DND-41 (cell line): Measurements from ENCODE around the gene KDM1A.

Source experiments
- EZH2 ChIP-seq: IDR thresholded peaks from 3 replicates; pipeline ENCODE4 v1.6.1; 2012; ENCODE audit warnings: borderline replicate concordance, low read depth, mild to moderate bottlenecking, moderate library complexity, low read length, inconsistent platforms; ENCODE audit not compliant: severe bottlenecking
- TF ChIP-seq, protein P1 (sequence below): IDR thresholded peaks from 2 replicates; pipeline ENCODE4 v1.5.1; 2012; ENCODE audit warnings: borderline replicate concordance, low read length, moderate library complexity, mild to moderate bottlenecking; ENCODE audit not compliant: poor library complexity, severe bottlenecking; ENCODE audit errors: extremely low read depth

DNA sequence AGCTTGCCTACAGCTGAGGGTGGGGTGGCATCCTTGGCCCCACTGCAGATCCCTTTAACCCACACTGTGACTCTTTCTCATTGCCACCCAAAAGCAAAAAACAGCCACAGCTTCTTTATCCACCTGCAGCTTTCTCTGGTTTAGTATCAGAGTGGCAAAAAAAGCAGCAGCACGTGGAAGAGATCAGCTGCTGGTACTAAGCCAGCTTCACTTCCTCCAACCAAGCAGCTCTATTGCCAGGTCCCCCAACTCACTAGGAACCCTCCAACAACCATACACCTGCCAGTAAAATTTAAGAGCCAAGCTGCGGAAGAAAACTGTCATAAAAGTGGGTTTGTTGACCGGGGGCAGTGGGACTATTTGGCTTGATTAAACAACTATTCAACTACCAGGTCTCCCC is 66.4 kb downstream of the KDM1A start:
- TF ChIP-seq, protein P1, sequence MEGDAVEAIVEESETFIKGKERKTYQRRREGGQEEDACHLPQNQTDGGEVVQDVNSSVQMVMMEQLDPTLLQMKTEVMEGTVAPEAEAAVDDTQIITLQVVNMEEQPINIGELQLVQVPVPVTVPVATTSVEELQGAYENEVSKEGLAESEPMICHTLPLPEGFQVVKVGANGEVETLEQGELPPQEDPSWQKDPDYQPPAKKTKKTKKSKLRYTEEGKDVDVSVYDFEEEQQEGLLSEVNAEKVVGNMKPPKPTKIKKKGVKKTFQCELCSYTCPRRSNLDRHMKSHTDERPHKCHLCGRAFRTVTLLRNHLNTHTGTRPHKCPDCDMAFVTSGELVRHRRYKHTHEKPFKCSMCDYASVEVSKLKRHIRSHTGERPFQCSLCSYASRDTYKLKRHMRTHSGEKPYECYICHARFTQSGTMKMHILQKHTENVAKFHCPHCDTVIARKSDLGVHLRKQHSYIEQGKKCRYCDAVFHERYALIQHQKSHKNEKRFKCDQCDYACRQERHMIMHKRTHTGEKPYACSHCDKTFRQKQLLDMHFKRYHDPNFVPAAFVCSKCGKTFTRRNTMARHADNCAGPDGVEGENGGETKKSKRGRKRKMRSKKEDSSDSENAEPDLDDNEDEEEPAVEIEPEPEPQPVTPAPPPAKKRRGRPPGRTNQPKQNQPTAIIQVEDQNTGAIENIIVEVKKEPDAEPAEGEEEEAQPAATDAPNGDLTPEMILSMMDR, result no peak
- no peak for TF ChIP-seq EZH2
